HepG2 (cell line): ENCODE results near the gene THY1. TPM values are rescaled to one million over a fixed set of nuclear protein-coding genes. Genes with fewer than 3 reads are reported as not detected.

Experiments used
- ATAC-seq: fragments of 200-7000 bp; cut with Tn5 transposase; 3 replicates; pipeline ENCODE4 v1.9.1; 2020; ENCODE audit warnings: mild to moderate bottlenecking, moderate library complexity
- BruUV-seq: library from RNA; stranded (reverse); fragments of 400-500 nt; replicated peaks from 2 replicates; lab custom pipeline; 2021; lab: Mats Ljungman, UMichigan
- CTCF ChIA-PET: fragments of 300-600 bp; formaldehyde crosslinking; extraction: SDS; loops from one replicate; lab custom pipeline; 2021; ENCODE audit warnings: low total read pairs, inconsistent platforms, low intra/inter-chr PET ratio; lab: Yijun Ruan, JAX
- POLR2A ChIA-PET: fragments of 350-600 bp; sonication (Branson Sonifier 250); formaldehyde crosslinking; loops from one replicate; lab custom pipeline; 2020; ENCODE audit warnings: antibody characterized with exemption, inconsistent platforms; lab: Yijun Ruan, JAX
- DNase-seq: peaks from one replicate; pipeline ENCODE4 v3.0.0-alpha.2; 2015; ENCODE audit warnings: low spot score
- FAIRE-seq: peaks from 3 replicates; lab custom pipeline; 2011; peaks lifted over from hg19 to GRCh38; lab: Jason Lieb, UNC
- H2AFZ ChIP-seq: one replicate; pipeline ENCODE4 v1.6.1; 2011; ENCODE audit warnings: low read length, inconsistent platforms
- H3K27ac ChIP-seq: fragments of 300-600 bp; 3 replicates; pipeline ENCODE4 v1.8.0; 2011; ENCODE audit warnings: mixed run types, mild to moderate bottlenecking, mixed read lengths, low read length, inconsistent platforms; ENCODE audit not compliant: insufficient read depth; ENCODE audit errors: extremely low read length
- H3K27me3 ChIP-seq, 2 experiments: fragments of 200-600 bp in 1 of 2; 2 replicates in 1 of 2; 3 replicates in 1 of 2; pipeline versions ENCODE4 v1.6.0 to v1.8.0; 2011; ENCODE audit warnings: low read length in 2 of 2, mild to moderate bottlenecking in 2 of 2, moderate library complexity in 2 of 2, inconsistent platforms in 1 of 2; ENCODE audit not compliant: insufficient read depth in 2 of 2, control insufficient read depth in 1 of 2
- H3K36me3 ChIP-seq, 2 experiments: fragments of 200-600 bp in 1 of 2; replicated peaks in 1 of 2; 2 replicates in 1 of 2; 3 replicates in 1 of 2; pipeline versions ENCODE4 v1.5.1 to v1.8.0; 2011; ENCODE audit warnings: low read length in 2 of 2, inconsistent platforms in 1 of 2; ENCODE audit not compliant: insufficient read depth in 2 of 2, control insufficient read depth in 1 of 2
- H3K4me1 ChIP-seq: 2 replicates; pipeline ENCODE4 v1.5.1; 2012; ENCODE audit warnings: low read length, inconsistent platforms; ENCODE audit not compliant: insufficient read depth
- H3K4me2 ChIP-seq: 2 replicates; pipeline ENCODE4 v1.6.0; 2011; ENCODE audit warnings: low read depth, low read length, inconsistent platforms
- H3K4me3 ChIP-seq, 3 experiments: fragments of 200-600 bp in 1 of 3; sonication (generic), shearing (Covaris generic) in 1 of 3; replicated peaks in 1 of 3; 2 replicates each; pipeline ENCODE4 v1.5.1; 2011 to 2016; ENCODE audit warnings: low read length in 3 of 3, inconsistent platforms in 2 of 3, low read depth in 2 of 3, mild to moderate bottlenecking in 2 of 3, control low read depth in 1 of 3, mixed read lengths in 1 of 3; ENCODE audit not compliant: insufficient read depth in 1 of 3
- H3K79me2 ChIP-seq: one replicate; pipeline ENCODE4 v1.6.1; 2011; ENCODE audit warnings: low read length, inconsistent platforms; ENCODE audit not compliant: insufficient read depth
- H3K9ac ChIP-seq: 2 replicates; pipeline ENCODE4 v1.6.0; 2011; ENCODE audit warnings: mild to moderate bottlenecking, low read depth, low read length, inconsistent platforms; ENCODE audit not compliant: insufficient read depth
- H3K9me3 ChIP-seq: 2 replicates; pipeline ENCODE4 v1.5.1; 2012; ENCODE audit warnings: mild to moderate bottlenecking, low read length
- H4K20me1 ChIP-seq: 2 replicates; pipeline ENCODE4 v1.6.0; 2011; ENCODE audit warnings: inconsistent platforms, mild to moderate bottlenecking, low read length, moderate library complexity; ENCODE audit not compliant: insufficient read depth
- HNRNPLL ChIP-seq: fragments of 200-400 bp; formaldehyde crosslinking; IDR thresholded peaks from 2 replicates; pipeline ENCODE4 v1.6.1; 2017; ENCODE audit warnings: mild to moderate bottlenecking, low read depth, low read length; ENCODE audit not compliant: poor library complexity, severe bottlenecking
- MXD1 ChIP-seq: sonication (generic); formaldehyde crosslinking; IDR thresholded peaks from 2 replicates; pipeline ENCODE4 v1.4.0; 2020; ENCODE audit warnings: mild to moderate bottlenecking, missing genetic modification reagents
- TFAP4 ChIP-seq: sonication (generic); IDR thresholded peaks from 2 replicates; pipeline ENCODE4 v1.6.1; 2016; ENCODE audit warnings: low read depth, borderline replicate concordance
- WGBS: methylation state at CpG from one replicate; pipeline ENCODE4 v1.1.6; 2017; ENCODE audit warnings: low lambda C conversion rate; 5-methylcytosine and 5-hydroxymethylcytosine counted together
- in situ Hi-C: cut with HindIII; loops from 2 replicates; pipeline ENCODE4 v1.10.0; 2017; ENCODE audit warnings: low pct_unique_long_range_greater_than_20kb; ENCODE audit not compliant: extremely low pct_ligation_motif_present
- intact Hi-C: fragments of 100-400 bp; cut with micrococcal nuclease; formaldehyde crosslinking; loops from one replicate; pipeline ENCODE4 v1.10.0; 2022; ENCODE audit not compliant: unreplicated experiment
- polyA plus RNA-seq, 8 experiments: library from polyadenylated mRNA; depleted of rRNA in 3 of 8; stranded (reverse) in 7 of 8; unstranded in 1 of 8; fragments of >200 nt; fragmentation: Illumina TruSeq in 4 of 8; extraction: Trizol in 4 of 8; gene quantifications; 2 replicates each; pipeline versions ENCODE4 v1.2.1 to v1.2.3, GENCODE V29; 2011 to 2016; ENCODE audit warnings: low read depth in 4 of 8, missing spikeins in 1 of 8, mixed read lengths in 1 of 8; ENCODE audit not compliant: insufficient read depth in 1 of 8
- total RNA-seq, 5 experiments: library from RNA; depleted of rRNA; stranded (reverse); fragments of >200 nt; fragmentation: Illumina TruSeq; extraction: Trizol; gene quantifications; 2 replicates each; pipeline ENCODE4 v1.2.3, GENCODE V29; 2016; ENCODE audit warnings: low read depth in 1 of 5

Gene THY1
- total and polyA plus RNA-seq, 2 of the 13 experiments (the other 11 are each of a cell fraction or from before 2014, with no cell fraction given), result not detected

- in situ Hi-C loops (loop anchor here (5.0 kb wide), 1 partner anchor 94 kb away; no protein-coding TSS in a partner anchor), intact Hi-C loops (no loop called here)
- ATAC-seq, result no peak
- ChIA-PET POLR2A (interaction anchor here (1.5 kb wide), 1 partner anchor 10 kb away, joined by 7 read pairs; no protein-coding TSS in a partner anchor), CTCF (no interaction called here)
- H3K36me3 ChIP-seq, result no peaks in the 10 kb centered on the region
- H3K4me1 ChIP-seq, result peaks cover 92% of the 10 kb centered on the region
- peaks cover 25% of the 10 kb centered on the region for H3K79me2 ChIP-seq
- BruUV-seq, result no TSS peak
- H2AFZ ChIP-seq, result no peak overlapping the region
- H3K4me2 ChIP-seq, result peak overlapping the region; percentile 42
- no peaks in the 10 kb centered on the region; a peak in 1 of 5 replicates for H3K27me3 ChIP-seq
- H3K9me3 ChIP-seq, result no peaks in the 10 kb centered on the region
- no peak for FAIRE-seq
- H3K27ac ChIP-seq, result peak overlapping the region; percentile 68
- H3K9ac ChIP-seq, result 0 out of 2 replicates have a peak overlapping the region, but pooled peaks have one; percentile 18
- peak overlapping the region in 1 of 3 experiments; percentile 25; a peak in 1 of 6 replicates for H3K4me3 ChIP-seq
- TF ChIP-seq TFAP4 (peak; percentile 31; the same call in 1 of the 2 replicates), HNRNPLL (no peak), MXD1 (CRISPR knock-in tag) (no peak)
- TF ChIP-seq, all 625 proteins: peak for 1
- WGBS, result 69% methylated on average over 4 of the region's 6 CpGs
- H4K20me1 ChIP-seq, result no peaks in the 10 kb centered on the region
- no peak for DNase-seq
Observed at GRCh38 chr11:119377961-119378667, 44.9 kb downstream of the THY1 start.
